HTR-8/SVneo (cell line): ENCODE results near the gene SH3TC2.

ENCODE experiments used
- DNase-seq: peaks from one replicate; pipeline ENCODE4 v3.0.0; 2011; ENCODE audit warnings: low spot score, mixed read lengths; ENCODE audit not compliant: insufficient read length
- FAIRE-seq: peaks from 2 replicates; lab custom pipeline; 2011; peaks lifted over from hg19 to GRCh38; lab: Jason Lieb, UNC

Gene SH3TC2

DNA sequence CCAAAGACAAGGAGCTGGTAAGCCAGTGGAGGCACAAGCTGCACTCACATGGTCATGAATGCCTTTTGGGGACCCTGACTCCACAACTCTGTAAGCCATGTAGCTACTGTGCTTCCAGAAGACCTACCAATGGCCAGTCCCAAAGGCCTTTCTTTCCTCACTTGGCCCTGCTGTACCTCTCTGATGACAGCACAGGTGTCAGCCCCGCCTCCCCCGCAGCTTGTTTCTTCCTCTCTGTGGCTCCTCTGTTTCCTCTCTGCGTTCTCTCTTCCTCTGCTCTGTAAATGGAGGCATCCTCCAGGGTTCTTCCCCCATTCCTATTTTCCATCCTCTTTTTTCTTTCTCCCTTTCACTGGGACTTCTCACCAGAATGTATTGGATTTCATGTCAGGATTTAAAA, 26.7 kb downstream of the SH3TC2 start:
- DNase-seq: no peak
- FAIRE-seq: no peak

DNA sequence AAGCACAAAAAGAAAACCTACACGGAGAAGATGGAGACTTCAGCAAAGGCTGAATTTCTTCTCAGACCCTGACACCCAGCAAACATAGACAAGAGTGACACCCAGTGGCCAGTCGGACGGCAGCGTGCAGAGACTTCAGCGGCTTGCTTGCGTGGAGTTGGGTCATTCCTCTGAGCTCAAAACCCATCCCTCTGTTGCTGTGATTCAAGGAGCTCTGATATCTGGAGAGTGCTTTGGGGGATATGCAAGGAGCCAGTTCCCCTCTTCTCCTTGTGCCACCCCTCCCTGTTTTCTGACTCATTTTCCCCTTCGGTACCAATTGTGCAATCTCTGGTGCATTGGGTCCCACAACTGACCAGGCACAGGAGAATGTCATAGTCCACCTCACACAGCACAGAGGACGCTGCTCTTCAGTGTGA, 27.5 kb downstream of the SH3TC2 start:
- FAIRE-seq (peak; percentile 57), DNase-seq (peak; percentile 64)

GRCh38 chr5:149030838-149031397, 31.9 kb downstream of the SH3TC2 start:
- DNase-seq: no peak
- no peak for FAIRE-seq

- FAIRE-seq: peak; percentile 20
- no peak for DNase-seq
These were observed 32.5 kb downstream of the SH3TC2 start for GRCh38 chr5:149030392-149030791.

DNA sequence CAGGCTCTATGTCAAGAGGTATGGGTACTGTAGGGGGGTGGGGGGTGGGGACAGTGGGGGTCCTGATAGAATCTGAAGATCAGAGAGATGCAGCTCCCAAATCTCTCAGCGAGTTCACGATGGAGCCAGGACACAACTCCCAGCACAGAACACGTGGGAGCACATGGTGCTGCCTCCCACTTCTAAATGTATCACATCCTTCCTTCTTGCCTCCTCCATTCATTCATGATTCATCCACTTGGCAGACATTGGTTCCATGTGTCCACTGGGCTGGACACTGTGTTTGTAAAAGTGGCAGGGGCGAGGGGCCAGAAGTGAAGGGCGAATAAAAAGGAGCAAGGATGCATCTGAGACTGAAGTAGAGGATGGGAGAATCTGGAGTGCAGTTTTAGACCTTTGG, 33.9 kb downstream of the SH3TC2 start:
- FAIRE-seq (no peak), DNase-seq (no peak)

GRCh38 chr5:149028161-149028560, 34.7 kb downstream of the SH3TC2 start:
- no peak for DNase-seq
- FAIRE-seq: no peak

- no peak for DNase-seq
- FAIRE-seq: no peak
These were observed 35.2 kb downstream of the SH3TC2 start for GRCh38 chr5:149027636-149028035.

GRCh38 chr5:149024943-149025342, 37.9 kb downstream of the SH3TC2 start:
- FAIRE-seq (no peak), DNase-seq (no peak)

DNA sequence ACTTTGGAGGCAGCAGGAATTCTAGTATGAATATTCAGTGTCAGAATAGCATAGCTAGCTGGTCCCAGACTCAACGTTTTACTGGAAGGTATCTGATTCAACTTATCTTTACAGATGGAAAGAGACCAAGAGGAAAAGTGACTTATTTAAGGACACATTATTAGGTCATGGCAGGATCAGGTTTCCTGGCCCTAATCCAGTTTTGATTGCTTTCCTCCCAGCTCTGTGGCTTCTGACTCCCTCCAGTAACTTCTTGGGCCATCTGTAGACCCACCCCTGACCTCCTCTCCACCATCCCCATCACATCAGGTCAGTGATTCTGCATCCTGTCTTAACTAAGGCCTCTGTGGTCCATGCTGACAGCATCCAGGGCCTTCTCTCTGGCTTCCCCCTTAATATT, 38.4 kb downstream of the SH3TC2 start:
- DNase-seq (no peak), FAIRE-seq (no peak)

DNA sequence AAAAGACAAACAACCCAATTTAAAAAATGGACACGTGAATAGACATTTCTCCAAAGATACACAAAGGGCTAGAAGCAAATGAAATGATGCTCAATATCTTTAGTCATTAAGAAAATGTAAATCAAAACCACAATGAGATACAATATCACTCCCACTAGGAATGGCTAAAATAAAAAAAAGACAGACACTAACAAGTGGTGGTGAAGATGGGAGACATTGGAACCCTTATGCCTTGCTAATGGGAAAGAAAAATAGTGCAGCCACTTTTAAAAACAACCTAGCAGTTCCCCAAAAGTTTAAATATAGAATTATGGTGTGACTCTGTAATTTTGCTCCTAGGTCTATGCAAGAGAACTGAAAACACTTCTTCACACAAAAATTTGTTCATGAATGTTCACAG, 40.7 kb downstream of the SH3TC2 start:
- no peak for FAIRE-seq
- DNase-seq: no peak

DNA sequence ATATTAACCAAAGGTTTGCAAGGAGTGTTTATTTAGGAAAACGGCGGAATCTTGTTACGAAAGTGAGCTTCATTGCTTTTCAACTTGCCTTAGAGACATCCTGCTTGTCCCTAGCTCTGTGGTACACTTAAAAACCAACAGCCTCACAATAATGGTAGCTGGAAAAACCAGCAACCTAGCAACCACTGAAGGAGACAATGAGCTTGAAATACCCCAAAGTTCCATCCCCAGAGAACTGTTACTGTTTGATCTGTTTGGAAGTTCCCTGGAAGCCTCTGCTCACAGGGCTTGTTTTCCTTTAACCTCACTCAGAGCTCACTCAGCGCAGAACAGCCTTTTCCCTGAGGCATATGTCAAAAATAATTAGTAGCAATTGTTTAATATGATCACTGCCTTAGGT, 43.2 kb downstream of the SH3TC2 start:
- no peak for DNase-seq
- no peak for FAIRE-seq

DNA sequence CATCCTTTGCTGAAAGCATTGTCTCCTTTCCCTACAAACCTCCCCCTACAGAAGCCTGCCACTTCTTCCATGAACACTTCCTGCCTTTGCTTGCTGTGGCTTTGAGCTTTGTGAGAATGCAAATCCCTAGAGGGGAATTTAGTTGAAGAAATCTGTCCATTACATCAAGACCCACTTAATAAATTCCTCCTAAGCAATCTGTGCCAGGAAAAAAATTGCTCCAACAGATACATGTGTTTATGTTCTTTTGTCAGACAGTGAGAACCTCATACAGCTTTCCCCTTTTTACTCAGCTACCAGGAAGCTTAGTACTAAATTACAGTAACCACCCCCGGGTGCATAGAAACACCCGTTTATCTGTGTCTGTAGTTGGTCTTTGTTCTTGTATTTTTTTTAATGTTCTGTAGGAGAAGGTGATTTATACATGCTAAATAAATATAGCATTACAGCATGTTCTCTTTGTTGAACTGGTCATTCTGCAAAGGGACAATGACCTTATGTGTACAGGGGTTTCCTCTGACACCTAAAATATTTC, 43.9 kb downstream of the SH3TC2 start:
- FAIRE-seq: no peak
- no peak for DNase-seq

DNA sequence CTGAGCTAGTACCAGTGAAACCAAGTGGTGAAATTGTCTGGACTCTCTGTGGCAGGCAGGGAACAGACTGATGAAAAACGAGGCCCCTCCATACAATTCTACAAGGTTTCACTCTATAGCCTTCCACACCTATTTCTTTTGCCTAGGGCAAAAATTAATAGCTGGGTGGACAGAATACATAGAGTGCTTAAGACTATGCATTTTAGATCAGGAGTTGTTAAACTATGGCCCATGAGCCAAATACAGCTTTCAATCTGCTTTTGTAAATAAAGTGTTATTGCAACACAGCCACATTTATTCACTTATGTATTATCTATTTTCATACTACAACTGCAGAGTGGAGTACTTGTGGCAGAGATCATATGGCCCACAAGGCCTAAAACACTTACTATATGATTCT, 45.2 kb downstream of the SH3TC2 start:
- DNase-seq (no peak), FAIRE-seq (no peak)

GRCh38 chr5:149015561-149015960, 47.3 kb downstream of the SH3TC2 start:
- no peak for FAIRE-seq
- DNase-seq: no peak

DNA sequence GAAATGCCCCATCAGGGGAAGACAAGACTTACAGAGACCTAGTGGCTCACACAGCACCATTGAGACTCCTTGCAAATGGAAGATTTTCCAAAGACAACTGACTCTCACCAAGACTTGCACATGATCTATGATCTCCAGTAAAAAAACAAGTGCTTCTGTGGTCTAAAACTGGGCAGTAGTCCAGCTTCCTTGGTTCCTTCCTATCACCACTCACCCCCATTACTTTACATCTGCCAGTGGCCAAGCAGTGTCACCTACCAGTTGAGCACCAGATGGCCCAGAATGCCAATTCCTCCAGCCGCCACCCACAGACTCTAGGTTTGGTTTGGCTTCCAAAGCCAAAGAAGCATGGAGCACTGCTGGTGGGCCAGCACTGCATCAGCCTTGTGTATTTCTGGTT, 47.7 kb downstream of the SH3TC2 start:
- no peak for DNase-seq
- FAIRE-seq: no peak

DNA sequence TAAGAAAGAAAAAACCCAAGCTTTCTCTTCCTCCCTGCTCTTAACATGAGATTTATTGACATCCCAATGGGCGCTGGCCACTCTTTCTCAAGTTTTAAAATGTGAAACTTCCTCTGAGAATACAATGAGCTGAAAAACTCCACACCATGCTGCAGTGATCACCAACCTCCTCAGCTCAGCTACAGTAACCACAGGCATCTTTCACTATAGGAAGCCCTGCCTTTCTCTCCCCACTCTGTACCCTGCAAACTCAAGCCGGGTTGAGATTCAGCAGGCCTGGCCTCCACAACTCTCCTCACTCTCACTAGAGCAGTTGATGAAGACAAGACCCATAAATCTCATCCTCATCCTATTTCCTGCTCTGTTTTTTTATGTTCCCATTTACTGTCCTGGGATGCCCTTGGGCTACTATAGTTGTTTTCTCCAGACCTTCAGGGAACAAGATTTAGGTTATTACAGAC, 48.3 kb downstream of the SH3TC2 start:
- FAIRE-seq (no peak), DNase-seq (no peak)

- no peak for DNase-seq
- no peak for FAIRE-seq
These were observed 49.1 kb downstream of the SH3TC2 start for GRCh38 chr5:149013796-149014195.

GRCh38 chr5:149012350-149012749, 50.5 kb downstream of the SH3TC2 start:
- FAIRE-seq (no peak), DNase-seq (no peak)

DNA sequence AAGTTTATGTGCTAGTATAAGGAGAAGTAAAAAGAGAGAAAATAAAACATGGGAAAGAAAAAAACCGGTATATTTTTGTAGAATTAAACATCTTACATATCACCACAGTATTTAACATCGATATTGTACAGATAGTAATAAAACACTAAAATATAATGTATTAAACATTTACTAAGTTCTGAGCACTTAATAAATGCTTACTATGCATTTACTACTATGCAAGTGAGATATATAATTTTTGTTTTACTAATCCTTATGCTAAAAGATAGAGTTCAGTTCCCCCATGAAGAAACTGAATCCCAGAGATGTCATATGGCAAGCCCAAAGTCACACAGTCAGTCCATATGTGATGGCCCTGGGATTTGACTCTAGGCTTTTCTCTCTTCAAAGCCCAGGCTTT, 51.1 kb downstream of the SH3TC2 start:
- no peak for DNase-seq
- no peak for FAIRE-seq

GRCh38 chr5:149011084-149011483, 51.8 kb downstream of the SH3TC2 start:
- DNase-seq (peak; percentile 57), FAIRE-seq (peak; percentile 86)

DNA sequence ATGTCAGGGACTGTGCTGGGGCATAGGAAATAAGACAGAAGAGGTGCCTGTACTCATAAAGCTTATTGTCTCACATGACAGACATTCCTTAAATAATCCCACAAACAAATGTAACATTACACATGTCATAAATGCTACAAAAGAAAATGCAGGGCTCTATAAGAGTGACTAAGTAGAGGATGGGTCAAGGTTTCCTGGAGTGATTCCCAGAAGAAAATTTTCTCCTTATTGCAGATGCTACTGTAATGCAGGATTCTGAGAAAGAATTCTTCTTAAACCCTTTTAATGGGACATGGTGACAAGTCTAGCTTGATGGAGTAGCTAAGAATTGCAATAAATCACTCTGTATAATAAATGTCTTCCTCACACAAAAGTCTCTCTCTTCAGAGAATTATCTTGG, 55.7 kb downstream of the SH3TC2 start:
- FAIRE-seq: no peak
- DNase-seq: peak; percentile 41

DNA sequence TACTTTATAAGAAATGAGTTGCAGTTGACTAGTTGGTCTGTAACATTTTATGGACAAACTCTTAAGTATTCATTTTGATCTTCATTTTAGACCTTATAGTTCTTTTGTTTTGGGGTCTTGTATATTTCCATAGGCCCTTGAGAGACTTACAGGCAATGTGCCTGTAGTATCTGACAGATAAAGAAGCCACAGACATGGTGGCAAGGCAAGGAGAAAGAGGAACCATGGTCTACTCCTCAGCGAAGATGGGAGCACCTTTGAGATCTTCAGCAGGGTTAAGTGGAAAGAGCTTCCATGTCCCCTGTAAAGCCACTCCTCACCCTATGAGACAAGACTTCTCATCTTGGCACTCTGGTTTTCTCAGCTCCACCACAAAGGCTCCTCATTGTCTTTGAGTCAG, 56.4 kb downstream of the SH3TC2 start:
- FAIRE-seq (no peak), DNase-seq (no peak)
